Right atrium auricular region (tissue), 2 donors: ENCODE data around the gene KIAA1217. TPM values are rescaled to one million over a fixed set of nuclear protein-coding genes. Genes with fewer than 3 reads are reported as not detected.
"Not testable (repeated sequence)": the region's sequence is repeated elsewhere in the genome, so short reads cannot be mapped to it uniquely, and the experiment has no call there.

Experiments
- DNase-seq: peaks from one replicate; pipeline ENCODE4 v3.0.0-alpha.2; 2019; ENCODE audit warnings: low spot score
- H3K27ac ChIP-seq, 2 donors: fragments of 200-600 bp; sonication (generic); 1 replicate in 1 of 2; 2 replicates in 1 of 2; pipeline ENCODE4 v1.5.1; 2016 to 2019
- H3K27me3 ChIP-seq, 2 donors: fragments of 200-600 bp; sonication (generic); one replicate each; pipeline versions ENCODE4 v1.5.1 to v1.6.0; 2017 to 2019
- H3K36me3 ChIP-seq: fragments of 200-600 bp; sonication (generic); one replicate; pipeline ENCODE4 v1.5.1; 2016
- H3K4me1 ChIP-seq, 2 donors: fragments of 200-600 bp; sonication (generic); one replicate each; pipeline versions ENCODE4 v1.5.1 to v1.6.0; 2017 to 2019
- H3K4me3 ChIP-seq, 2 donors: fragments of 200-600 bp; sonication (generic); 1 replicate in 1 of 2; 2 replicates in 1 of 2; pipeline ENCODE4 v1.5.1; 2017 to 2019; ENCODE audit warnings: mild to moderate bottlenecking in 1 of 2, moderate library complexity in 1 of 2
- H3K9me3 ChIP-seq, 2 donors: fragments of 200-600 bp; sonication (generic); one replicate each; pipeline ENCODE4 v1.5.1; 2019
- CTCF ChIP-seq, 2 donors: fragments of 200-600 bp; sonication (generic); IDR thresholded peaks; one replicate each; pipeline ENCODE4 v1.5.1; 2019; ENCODE audit warnings: antibody characterized with exemption in 2 of 2
- total RNA-seq, 2 donors: library from RNA; depleted of rRNA; stranded (reverse); fragments of >200 nt; gene quantifications; one replicate each; pipeline ENCODE4 v1.1.0, GENCODE V29; 2016

Gene KIAA1217
- total RNA-seq, 2 donors from 2014 or later: 24.0 to 33.3 TPM

GRCh38 chr10:24324651-24325050, 115.7 kb downstream of the KIAA1217 start:
- no peak overlapping the region for H3K4me3 ChIP-seq

GRCh38 chr10:24331457-24331856, 122.5 kb downstream of the KIAA1217 start:
- H3K27ac ChIP-seq: peak overlapping the region in 1 of 2 donors; percentile 8
- peaks cover 0 to 15% of the 10 kb centered on the region in 2 donors for H3K4me1 ChIP-seq
- no peak for DNase-seq
- H3K9me3 ChIP-seq: peaks cover 0 to 11% of the 10 kb centered on the region in 2 donors
- no peaks in the 10 kb centered on the region for H3K36me3 ChIP-seq
- no peaks in the 10 kb centered on the region for H3K27me3 ChIP-seq
- H3K4me3 ChIP-seq: no peak overlapping the region
- TF ChIP-seq CTCF (IDR thresholded peaks at IDR 0.05): no peak

More at GRCh38 chr10:24324651-24325050, 115.7 kb downstream of the KIAA1217 start:
- no peaks in the 10 kb centered on the region for H3K27me3 ChIP-seq
- peaks cover 0 to 11% of the 10 kb centered on the region in 2 donors for H3K9me3 ChIP-seq
- no peak for DNase-seq
- peaks cover 0 to 11% of the 10 kb centered on the region in 2 donors for H3K4me1 ChIP-seq
- no peak overlapping the region for H3K27ac ChIP-seq
- H3K36me3 ChIP-seq: no peaks in the 10 kb centered on the region
- TF ChIP-seq CTCF (IDR thresholded peaks at IDR 0.05): no peak

GRCh38 chr10:24333736-24334135, 124.8 kb downstream of the KIAA1217 start:
- Histone ChIP-seq H3K4me1 (peaks cover 0 to 15% of the 10 kb centered on the region in 2 donors), H3K27me3 (no peaks in the 10 kb centered on the region), H3K27ac (peak overlapping the region; percentile 7 to 46), H3K9me3 (no peaks in the 10 kb centered on the region), H3K4me3 (no peak overlapping the region), H3K36me3 (no peaks in the 10 kb centered on the region)
- no peak for DNase-seq
- no peak for TF ChIP-seq CTCF (IDR thresholded peaks at IDR 0.05)

GRCh38 chr10:24334279-24334939, 125.5 kb downstream of the KIAA1217 start:
- no peak for DNase-seq
- H3K36me3 ChIP-seq: no peaks in the 10 kb centered on the region
- H3K27ac ChIP-seq: no peak overlapping the region
- H3K9me3 ChIP-seq: no peaks in the 10 kb centered on the region
- no peak overlapping the region for H3K4me3 ChIP-seq
- no peaks in the 10 kb centered on the region for H3K27me3 ChIP-seq
- peaks cover 0 to 15% of the 10 kb centered on the region in 2 donors for H3K4me1 ChIP-seq
- TF ChIP-seq CTCF (IDR thresholded peaks at IDR 0.05): no peak

GRCh38 chr10:24337723-24338122, 128.8 kb downstream of the KIAA1217 start:
- H3K9me3 ChIP-seq, H3K27me3 ChIP-seq, DNase-seq, H3K4me3 ChIP-seq, H3K36me3 ChIP-seq: not testable (repeated sequence)
- Histone ChIP-seq H3K4me1 (peaks cover 0 to 17% of the 10 kb centered on the region in 2 donors), H3K27ac (peak overlapping the region in 1 of 2 donors; percentile 2)

- no peaks in the 10 kb centered on the region for H3K27me3 ChIP-seq
- H3K4me3 ChIP-seq: no peak overlapping the region
- no peak for DNase-seq
- no peaks in the 10 kb centered on the region for H3K36me3 ChIP-seq
- no peaks in the 10 kb centered on the region for H3K9me3 ChIP-seq
- H3K4me1 ChIP-seq: peaks cover 0 to 33% of the 10 kb centered on the region in 2 donors
- TF ChIP-seq CTCF (IDR thresholded peaks at IDR 0.05): no peak
- H3K27ac ChIP-seq: no peak overlapping the region
These were observed 130.4 kb downstream of the KIAA1217 start for GRCh38 chr10:24339387-24339786.
